C4-2B (cell line): ENCODE results near the gene LAIR2.
"Not testable (repeated sequence)": the region's sequence is repeated elsewhere in the genome, so short reads cannot be mapped to it uniquely, and the experiment has no call there.

Experiments used
- CTCF ChIP-seq: fragments of 450-650 bp; conservative IDR thresholded peaks from 2 replicates; pipeline ENCODE4 v1.5.1; 2017; ENCODE audit warnings: mild to moderate bottlenecking
- ZFX ChIP-seq: fragments of 450-650 bp; IDR thresholded peaks from 2 replicates; pipeline ENCODE4 v1.6.1; 2017

DNA sequence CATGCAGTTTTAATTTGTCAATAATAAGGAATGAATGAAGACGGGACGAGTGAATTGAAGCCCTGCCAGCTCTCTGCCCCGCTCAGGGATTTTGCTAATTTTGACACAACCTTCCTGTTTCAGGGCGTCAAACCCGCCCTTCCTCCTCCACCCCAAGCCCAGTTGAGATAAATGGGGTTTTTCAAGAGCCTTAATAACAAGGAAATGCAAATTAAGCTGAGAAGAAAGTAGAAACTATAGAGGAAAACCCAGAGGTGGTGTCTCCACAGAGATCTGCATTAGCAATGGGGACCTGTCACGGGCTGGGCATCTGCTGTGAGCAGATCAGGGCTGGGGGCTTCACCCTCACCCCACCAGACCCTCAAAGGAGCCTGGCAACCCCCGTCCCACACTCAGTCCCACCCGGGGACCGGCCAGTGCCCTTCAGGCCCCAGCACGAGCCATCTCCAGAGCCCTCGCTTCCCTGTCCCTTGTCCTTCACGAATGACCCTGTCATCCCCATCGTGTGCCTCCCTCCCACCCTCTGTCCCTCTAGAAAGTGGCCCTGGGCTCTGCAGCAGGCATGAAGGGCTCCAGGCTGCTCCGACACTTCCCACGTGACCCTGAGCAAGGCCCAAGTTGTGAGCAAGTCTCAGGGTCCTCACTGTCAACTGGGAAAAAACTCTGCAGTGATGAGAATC lies 4.5 kb downstream of the LAIR2 start:
- not testable (repeated sequence) for TF ChIP-seq CTCF, ZFX
